ENCODE results near the gene BMP2.

BMP2 gene

GRCh38 chr20:6768228-6769140, 998 bp downstream of the BMP2 start:
- no peak for DNase-seq

GRCh38 chr20:6769903-6770785, 2.7 kb downstream of the BMP2 start:
- DNase-seq, result no peak

- DNase-seq, result no peak
These were observed 3.3 kb downstream of the BMP2 start for GRCh38 chr20:6770786-6771100.

GRCh38 chr20:6780433-6781190, 13.1 kb downstream of the BMP2 start:
- no peak for DNase-seq

- no peak for DNase-seq
These were observed 16.3 kb downstream of the BMP2 start for GRCh38 chr20:6783752-6784151.

GRCh38 chr20:6784210-6784631, 16.7 kb downstream of the BMP2 start:
- no peak for DNase-seq

- DNase-seq, result no peak
These were observed 17.3 kb downstream of the BMP2 start for GRCh38 chr20:6784767-6785166.

GRCh38 chr20:6786548-6786947, 19.1 kb downstream of the BMP2 start:
- no peak for DNase-seq

GRCh38 chr20:6792789-6793188, 25.3 kb downstream of the BMP2 start:
- no peak for DNase-seq

GRCh38 chr20:6802227-6802626, 34.7 kb downstream of the BMP2 start:
- DNase-seq, result no peak

- DNase-seq, result no peak
These were observed 38.8 kb downstream of the BMP2 start for GRCh38 chr20:6806275-6806674.

GRCh38 chr20:6811262-6812035, 44.0 kb downstream of the BMP2 start:
- DNase-seq, result no peak

- no peak for DNase-seq
These were observed 45.0 kb downstream of the BMP2 start for GRCh38 chr20:6812530-6812929.

GRCh38 chr20:6814945-6815344, 47.5 kb downstream of the BMP2 start:
- DNase-seq, result no peak

GRCh38 chr20:6818033-6818808, 50.7 kb downstream of the BMP2 start:
- no peak for DNase-seq

GRCh38 chr20:6819599-6819998, 52.1 kb downstream of the BMP2 start:
- DNase-seq, result no peak

GRCh38 chr20:6824401-6824800, 56.9 kb downstream of the BMP2 start:
- DNase-seq, result no peak

- DNase-seq, result no peak
These were observed 60.0 kb downstream of the BMP2 start for GRCh38 chr20:6827472-6827871.

- no peak for DNase-seq
These were observed 61.4 kb downstream of the BMP2 start for GRCh38 chr20:6828794-6829423.

GRCh38 chr20:6829510-6830116, 62.1 kb downstream of the BMP2 start:
- no peak for DNase-seq
